ENCODE results near the gene PGAM2.
A peak's percentile ranks its signal among the peaks of the same experiment; 100 is the strongest.

PGAM2 gene

DNA sequence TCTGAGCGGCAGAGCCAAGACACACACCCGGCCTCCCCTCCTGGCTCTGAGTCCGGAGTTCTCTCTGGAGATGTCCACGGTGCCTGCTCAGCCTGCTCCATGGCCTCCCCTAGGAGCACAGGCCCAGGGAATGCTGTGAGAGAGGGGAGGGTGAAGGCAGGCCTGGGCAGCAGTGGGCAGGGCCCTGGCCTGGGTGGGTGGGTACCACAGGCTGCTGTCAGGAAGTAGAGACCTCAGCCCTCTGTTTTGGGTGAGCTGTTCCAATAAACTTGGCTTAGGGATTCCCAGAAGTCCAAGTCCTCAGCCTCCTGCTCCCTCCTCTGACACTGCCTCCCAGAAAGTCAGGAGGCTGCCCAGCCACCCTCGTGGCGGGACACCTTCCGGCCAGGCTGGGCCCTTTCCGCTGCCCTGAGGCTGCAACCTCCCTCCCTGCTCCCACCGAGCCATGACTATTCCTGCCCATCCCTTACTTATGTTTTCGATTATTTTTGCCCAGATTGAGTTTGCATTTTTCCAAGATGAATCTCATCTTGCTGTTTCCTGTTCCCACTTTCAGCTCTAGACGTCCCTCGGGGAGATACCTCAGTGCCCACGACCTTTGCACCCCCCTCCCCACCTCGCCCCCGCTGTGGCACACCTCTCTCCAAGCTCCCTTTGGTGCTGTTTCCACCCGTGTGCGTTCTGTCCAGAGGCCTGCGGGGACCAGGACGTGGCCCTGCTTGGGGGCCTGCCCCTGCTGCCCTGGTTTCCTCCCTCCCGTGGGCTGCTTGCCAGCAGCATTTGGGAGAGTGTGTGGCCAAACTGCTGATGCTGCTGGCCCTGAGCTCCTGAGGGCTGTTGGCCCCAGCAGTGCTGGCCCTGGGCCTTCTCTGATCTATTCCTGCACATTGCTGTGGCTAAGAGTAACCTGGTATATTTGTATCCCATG, 22.8 kb upstream of the PGAM2 start:
- H3K9ac ChIP-seq (ENCODE audit: low read depth, low read length), result no peak overlapping the region
- H3K4me1 ChIP-seq (ENCODE audit: insufficient read depth, low read length), result no peaks in the 10 kb centered on the region
- no peak overlapping the region for H3K4me3 ChIP-seq (ENCODE audit: low read length)
- no peak overlapping the region for H3K27ac ChIP-seq (ENCODE audit: low read length)
- H3K36me3 ChIP-seq (ENCODE audit: insufficient read depth, low read depth, low read length), result no peaks in the 10 kb centered on the region
- no peaks in the 10 kb centered on the region for H3K9me3 ChIP-seq (ENCODE audit: insufficient read depth, low read depth, low read length)
- H3K27me3 ChIP-seq (ENCODE audit: insufficient read depth, low read length), result peaks cover 12% of the 10 kb centered on the region

DNA sequence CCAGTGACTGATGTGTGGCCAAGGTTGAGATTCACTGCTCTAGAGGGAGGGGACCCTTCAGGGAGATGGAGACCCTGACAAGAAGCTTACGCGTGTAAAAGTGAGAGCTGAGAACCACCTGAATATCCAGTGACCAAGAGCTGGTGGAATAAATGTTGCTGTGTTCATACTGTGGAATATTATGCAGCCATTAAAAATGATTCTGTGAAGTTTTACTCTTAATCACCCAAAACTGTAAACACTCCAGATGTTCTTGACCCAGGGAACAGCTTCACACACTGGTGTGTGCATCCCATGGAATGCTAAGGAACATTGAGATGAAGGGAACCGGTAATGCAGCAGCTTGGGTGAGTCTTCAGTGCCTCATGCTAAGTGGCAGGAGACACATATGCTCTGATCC, 21.3 kb upstream of the PGAM2 start:
- Histone ChIP-seq H3K9ac (ENCODE audit: low read depth, low read length) (no peak overlapping the region), H3K27me3 (ENCODE audit: insufficient read depth, low read length) (peaks cover 13% of the 10 kb centered on the region; the same call in 1 of the 2 replicates), H3K9me3 (ENCODE audit: insufficient read depth, low read depth, low read length) (no peaks in the 10 kb centered on the region), H3K36me3 (ENCODE audit: insufficient read depth, low read depth, low read length) (no peaks in the 10 kb centered on the region), H3K27ac (ENCODE audit: low read length) (no peak overlapping the region), H3K4me1 (ENCODE audit: insufficient read depth, low read length) (no peaks in the 10 kb centered on the region), H3K4me3 (ENCODE audit: low read length) (no peak overlapping the region)

DNA sequence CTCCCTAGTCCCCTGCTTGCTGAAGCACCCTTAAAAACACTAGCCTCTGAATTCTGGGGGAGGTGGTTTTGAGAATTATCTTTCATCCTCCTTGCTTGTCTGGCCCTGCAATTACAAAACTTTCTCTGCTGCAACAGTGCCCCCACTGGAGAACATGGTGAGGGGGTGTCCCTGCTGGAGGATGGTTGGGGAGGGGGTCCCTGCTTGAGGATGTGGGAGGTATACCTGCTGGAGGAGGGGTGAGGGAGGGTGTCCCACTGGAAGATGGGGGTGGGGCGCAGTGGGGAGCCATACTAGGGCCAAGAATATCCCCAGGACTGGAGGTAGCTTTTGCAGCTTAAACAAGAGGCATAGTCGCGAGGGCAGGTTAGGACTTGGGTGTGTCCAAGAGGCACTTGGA, 20.2 kb upstream of the PGAM2 start:
- no peaks in the 10 kb centered on the region for H3K4me1 ChIP-seq (ENCODE audit: insufficient read depth, low read length)
- no peaks in the 10 kb centered on the region for H3K9me3 ChIP-seq (ENCODE audit: insufficient read depth, low read depth, low read length)
- H3K27ac ChIP-seq (ENCODE audit: low read length), result no peak overlapping the region
- H3K36me3 ChIP-seq (ENCODE audit: insufficient read depth, low read depth, low read length), result peaks cover under 1% of the 10 kb centered on the region
- no peak overlapping the region for H3K4me3 ChIP-seq (ENCODE audit: low read length)
- H3K9ac ChIP-seq (ENCODE audit: low read depth, low read length), result no peak overlapping the region
- H3K27me3 ChIP-seq (ENCODE audit: insufficient read depth, low read length), result peaks cover 13% of the 10 kb centered on the region; the same call in 1 of the 2 replicates

DNA sequence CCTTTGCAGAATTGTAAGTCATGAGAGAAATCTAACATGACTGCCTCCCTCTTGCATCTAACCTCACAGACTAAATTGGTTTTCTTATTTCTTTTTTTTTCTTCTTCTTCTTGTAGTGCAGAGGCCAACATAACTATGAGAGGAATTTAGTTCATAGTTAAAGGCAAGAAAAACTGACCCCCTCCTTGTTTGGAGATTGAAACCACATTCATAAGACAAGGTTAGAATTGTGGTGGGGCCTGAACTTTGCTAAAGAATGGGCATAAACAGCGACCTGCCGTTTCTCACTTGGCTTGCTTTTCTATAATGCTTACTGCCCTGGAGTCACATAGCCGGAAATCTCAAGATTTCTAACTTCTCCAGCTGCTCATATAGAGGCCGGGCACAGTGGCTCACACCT, 19.3 kb upstream of the PGAM2 start:
- no peak overlapping the region for H3K9ac ChIP-seq (ENCODE audit: low read depth, low read length)
- H3K4me1 ChIP-seq (ENCODE audit: insufficient read depth, low read length), result no peaks in the 10 kb centered on the region
- H3K27ac ChIP-seq (ENCODE audit: low read length), result no peak overlapping the region
- peaks cover 13% of the 10 kb centered on the region; the same call in 1 of the 2 replicates for H3K27me3 ChIP-seq (ENCODE audit: insufficient read depth, low read length)
- H3K9me3 ChIP-seq (ENCODE audit: insufficient read depth, low read depth, low read length), result no peaks in the 10 kb centered on the region
- H3K36me3 ChIP-seq (ENCODE audit: insufficient read depth, low read depth, low read length), result peaks cover 7% of the 10 kb centered on the region
- H3K4me3 ChIP-seq (ENCODE audit: low read length), result no peak overlapping the region

DNA sequence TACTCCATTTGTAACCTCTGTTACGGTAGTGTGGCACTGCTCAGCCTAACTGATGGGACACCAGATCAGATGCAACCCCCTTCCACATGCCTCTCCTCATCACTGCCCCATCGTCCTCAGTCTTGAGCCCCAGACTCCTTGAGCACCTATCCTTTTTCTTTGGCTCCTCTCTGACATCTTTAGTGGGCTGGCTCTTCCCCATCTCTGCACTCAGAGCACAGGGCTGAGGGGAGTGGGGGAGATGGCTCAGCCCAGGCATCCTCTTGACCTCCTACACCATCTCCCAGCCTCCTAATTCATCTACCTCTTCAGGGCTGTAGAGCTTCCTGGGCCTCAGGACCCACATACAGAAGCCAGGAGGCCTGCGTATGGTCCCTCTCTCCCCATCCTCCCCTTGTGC, 18.4 kb upstream of the PGAM2 start:
- H3K9me3 ChIP-seq (ENCODE audit: insufficient read depth, low read depth, low read length), result no peaks in the 10 kb centered on the region
- no peak overlapping the region for H3K4me3 ChIP-seq (ENCODE audit: low read length)
- peaks cover 13% of the 10 kb centered on the region for H3K36me3 ChIP-seq (ENCODE audit: insufficient read depth, low read depth, low read length)
- no peaks in the 10 kb centered on the region for H3K4me1 ChIP-seq (ENCODE audit: insufficient read depth, low read length)
- H3K27ac ChIP-seq (ENCODE audit: low read length), result no peak overlapping the region
- peaks cover 13% of the 10 kb centered on the region; the same call in 1 of the 2 replicates for H3K27me3 ChIP-seq (ENCODE audit: insufficient read depth, low read length)
- H3K9ac ChIP-seq (ENCODE audit: low read depth, low read length), result no peak overlapping the region

DNA sequence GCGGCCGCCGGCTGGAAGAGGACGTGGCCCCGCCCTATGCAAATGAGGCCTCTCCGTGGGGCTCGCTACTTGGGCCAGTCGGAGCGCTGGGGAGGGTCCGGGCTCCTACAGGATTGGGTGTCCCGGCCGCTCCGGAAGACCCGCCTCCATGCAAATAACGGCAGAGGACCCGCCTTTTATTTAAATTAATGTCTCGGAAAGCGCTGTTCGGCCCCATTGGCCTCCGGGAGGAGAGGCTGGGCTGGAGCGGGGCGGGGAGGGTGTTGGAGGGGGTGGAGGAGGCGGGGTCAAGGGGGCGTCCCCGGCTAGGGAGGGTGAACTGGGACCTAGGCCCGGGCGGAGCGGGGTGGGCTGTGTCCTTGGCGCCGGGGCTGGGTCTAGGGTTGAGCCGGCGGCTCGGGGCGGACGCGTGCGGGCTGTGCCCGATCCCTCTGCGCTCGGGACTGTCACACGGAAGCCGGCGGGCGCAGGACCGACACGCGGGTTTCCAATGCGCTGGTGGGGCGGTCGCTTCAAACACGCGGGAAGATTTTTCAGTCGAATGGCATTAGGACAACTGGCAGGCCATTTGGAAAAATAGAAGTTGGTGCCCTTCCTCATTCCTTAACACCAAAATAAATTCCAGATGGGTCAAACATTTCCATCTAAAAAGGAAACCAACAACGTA, 17.3 kb upstream of the PGAM2 start:
- no peak overlapping the region for H3K27ac ChIP-seq (ENCODE audit: low read length)
- peaks cover 13% of the 10 kb centered on the region; the same call in 1 of the 2 replicates for H3K27me3 ChIP-seq (ENCODE audit: insufficient read depth, low read length)
- H3K4me3 ChIP-seq (ENCODE audit: low read length), result peak overlapping the region; percentile 70
- no peaks in the 10 kb centered on the region for H3K4me1 ChIP-seq (ENCODE audit: insufficient read depth, low read length)
- peak overlapping the region; percentile 64; the same call in 1 of the 2 replicates for H3K9ac ChIP-seq (ENCODE audit: low read depth, low read length)
- no peaks in the 10 kb centered on the region for H3K9me3 ChIP-seq (ENCODE audit: insufficient read depth, low read depth, low read length)
- H3K36me3 ChIP-seq (ENCODE audit: insufficient read depth, low read depth, low read length), result peaks cover 25% of the 10 kb centered on the region

DNA sequence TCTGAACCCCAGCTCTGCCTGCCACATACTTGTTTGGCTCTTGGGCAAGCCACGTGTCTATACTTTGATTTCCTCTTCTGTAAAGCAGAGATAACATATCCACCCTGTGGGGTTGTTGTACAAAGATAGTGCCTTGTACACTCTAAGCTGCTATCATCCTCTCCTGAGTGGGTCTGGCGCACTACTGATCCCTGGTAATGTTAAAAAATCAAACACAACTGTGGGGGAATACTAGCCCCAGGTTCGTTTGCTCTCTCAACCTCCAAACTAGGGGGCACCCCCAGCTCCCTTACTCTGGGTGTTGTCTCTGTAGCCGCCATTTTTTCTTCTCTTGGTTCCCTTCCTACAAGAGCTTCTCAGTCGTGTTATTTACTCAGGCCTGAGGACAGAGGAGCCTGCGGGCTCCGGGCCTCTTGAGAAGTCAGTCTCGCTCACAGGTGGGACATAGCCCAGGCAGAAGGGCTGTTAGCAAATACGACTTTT, 15.9 kb upstream of the PGAM2 start:
- H3K4me3 ChIP-seq (ENCODE audit: low read length), result peak overlapping the region; percentile 88; the same call in 1 of the 2 replicates
- no peak overlapping the region; the same call in 1 of the 2 replicates for H3K9ac ChIP-seq (ENCODE audit: low read depth, low read length)
- H3K27me3 ChIP-seq (ENCODE audit: insufficient read depth, low read length), result peaks cover 13% of the 10 kb centered on the region; the same call in 1 of the 2 replicates
- no peaks in the 10 kb centered on the region for H3K9me3 ChIP-seq (ENCODE audit: insufficient read depth, low read depth, low read length)
- H3K36me3 ChIP-seq (ENCODE audit: insufficient read depth, low read depth, low read length), result peaks cover 36% of the 10 kb centered on the region
- H3K4me1 ChIP-seq (ENCODE audit: insufficient read depth, low read length), result no peaks in the 10 kb centered on the region
- no peak overlapping the region for H3K27ac ChIP-seq (ENCODE audit: low read length)

DNA sequence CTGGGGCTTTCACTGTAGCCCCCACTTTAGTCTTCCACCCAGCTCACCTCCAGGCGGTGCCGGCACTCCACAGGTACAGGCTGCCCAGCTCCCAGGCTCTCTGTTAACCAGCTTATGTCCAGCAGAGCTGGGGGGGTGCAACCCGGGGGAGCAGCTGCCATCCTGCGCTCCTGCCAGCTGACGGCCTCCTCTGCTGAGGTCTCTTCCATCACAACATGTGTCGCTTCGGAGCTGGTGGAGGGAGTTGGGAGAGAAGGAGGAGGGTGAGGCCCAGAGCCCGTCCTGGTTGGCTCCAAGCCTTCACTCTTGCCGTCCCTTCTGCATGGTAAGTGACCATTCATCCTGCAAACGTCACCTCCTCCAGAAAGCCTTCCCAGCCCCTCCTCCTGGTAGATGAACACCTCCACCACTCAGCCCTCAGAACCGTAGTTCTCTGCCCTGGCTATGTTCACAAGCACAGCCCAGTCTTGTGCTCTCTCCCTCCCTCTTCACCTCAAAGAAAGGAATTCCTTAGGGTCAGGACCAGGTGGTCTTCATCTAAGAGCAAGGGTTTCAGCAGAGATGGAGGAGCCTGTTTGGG, 15.4 kb upstream of the PGAM2 start:
- H3K27ac ChIP-seq (ENCODE audit: low read length), result no peak overlapping the region
- H3K4me3 ChIP-seq (ENCODE audit: low read length), result peak overlapping the region; percentile 88; the same call in 1 of the 2 replicates
- peaks cover 42% of the 10 kb centered on the region for H3K36me3 ChIP-seq (ENCODE audit: insufficient read depth, low read depth, low read length)
- H3K9ac ChIP-seq (ENCODE audit: low read depth, low read length), result no peak overlapping the region; the same call in 1 of the 2 replicates
- H3K4me1 ChIP-seq (ENCODE audit: insufficient read depth, low read length), result no peaks in the 10 kb centered on the region
- no peaks in the 10 kb centered on the region for H3K9me3 ChIP-seq (ENCODE audit: insufficient read depth, low read depth, low read length)
- peaks cover 13% of the 10 kb centered on the region; the same call in 1 of the 2 replicates for H3K27me3 ChIP-seq (ENCODE audit: insufficient read depth, low read length)

DNA sequence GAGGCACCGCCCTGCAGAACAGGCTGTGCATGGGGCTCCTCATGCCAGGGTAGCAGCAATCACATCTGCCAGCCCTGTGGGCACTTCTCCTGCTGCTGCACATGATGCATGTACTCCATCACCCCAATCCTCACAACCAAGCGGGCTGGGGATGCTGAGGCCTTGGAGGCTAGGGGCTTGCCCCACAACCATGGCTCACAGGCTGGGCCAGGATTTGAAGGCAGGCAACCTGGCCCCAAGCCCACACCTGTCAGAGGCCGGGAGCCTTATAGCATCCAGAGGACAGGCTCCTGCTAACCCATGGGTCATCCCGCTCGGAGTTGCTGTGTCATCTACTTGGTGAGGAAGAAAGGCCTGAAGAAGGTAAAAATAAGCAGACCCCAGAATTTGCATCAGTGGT, 14.8 kb upstream of the PGAM2 start:
- Histone ChIP-seq H3K9me3 (ENCODE audit: insufficient read depth, low read depth, low read length) (no peaks in the 10 kb centered on the region), H3K27ac (ENCODE audit: low read length) (no peak overlapping the region), H3K4me1 (ENCODE audit: insufficient read depth, low read length) (no peaks in the 10 kb centered on the region), H3K4me3 (ENCODE audit: low read length) (no peak overlapping the region), H3K9ac (ENCODE audit: low read depth, low read length) (no peak overlapping the region), H3K36me3 (ENCODE audit: insufficient read depth, low read depth, low read length) (peaks cover 47% of the 10 kb centered on the region), H3K27me3 (ENCODE audit: insufficient read depth, low read length) (peaks cover 13% of the 10 kb centered on the region; the same call in 1 of the 2 replicates)

DNA sequence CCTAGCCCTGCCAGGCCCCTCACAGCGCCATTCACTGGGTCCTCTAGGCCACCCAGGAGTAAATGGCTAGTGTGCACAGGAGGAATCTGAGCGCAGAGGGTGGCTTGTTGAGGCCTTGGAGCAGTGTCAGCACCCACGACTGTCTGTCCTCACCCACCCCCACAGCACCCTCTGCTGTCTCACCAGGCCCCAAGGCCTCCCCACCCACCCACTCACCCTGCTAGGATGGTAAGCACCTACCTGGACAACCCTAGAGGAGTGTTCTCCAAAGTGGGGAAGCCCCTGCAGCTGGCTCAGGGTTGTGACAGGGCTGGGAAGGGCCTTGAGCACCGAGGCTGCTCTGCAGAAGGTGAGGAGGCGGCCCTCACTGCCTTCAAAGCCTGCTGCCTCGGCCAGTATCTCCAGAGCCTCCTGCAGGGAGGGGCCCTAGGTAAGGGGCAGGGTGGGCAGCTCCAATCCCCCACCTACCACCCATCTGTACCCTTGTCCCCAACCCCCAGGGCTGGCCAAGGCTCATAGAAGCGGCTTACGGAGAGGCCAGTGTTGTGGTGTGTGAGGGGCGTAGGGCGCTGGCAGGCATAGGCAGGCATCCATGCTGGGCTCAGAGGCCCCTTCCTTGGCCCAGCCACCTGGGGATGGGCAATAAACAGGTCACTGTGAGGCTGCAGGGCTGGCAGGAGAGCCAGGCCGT, 14.1 kb upstream of the PGAM2 start:
- Histone ChIP-seq H3K27ac (ENCODE audit: low read length) (no peak overlapping the region), H3K4me3 (ENCODE audit: low read length) (no peak overlapping the region), H3K36me3 (ENCODE audit: insufficient read depth, low read depth, low read length) (peaks cover 52% of the 10 kb centered on the region), H3K9ac (ENCODE audit: low read depth, low read length) (no peak overlapping the region), H3K27me3 (ENCODE audit: insufficient read depth, low read length) (peaks cover 13% of the 10 kb centered on the region; the same call in 1 of the 2 replicates), H3K4me1 (ENCODE audit: insufficient read depth, low read length) (no peaks in the 10 kb centered on the region), H3K9me3 (ENCODE audit: insufficient read depth, low read depth, low read length) (no peaks in the 10 kb centered on the region)

DNA sequence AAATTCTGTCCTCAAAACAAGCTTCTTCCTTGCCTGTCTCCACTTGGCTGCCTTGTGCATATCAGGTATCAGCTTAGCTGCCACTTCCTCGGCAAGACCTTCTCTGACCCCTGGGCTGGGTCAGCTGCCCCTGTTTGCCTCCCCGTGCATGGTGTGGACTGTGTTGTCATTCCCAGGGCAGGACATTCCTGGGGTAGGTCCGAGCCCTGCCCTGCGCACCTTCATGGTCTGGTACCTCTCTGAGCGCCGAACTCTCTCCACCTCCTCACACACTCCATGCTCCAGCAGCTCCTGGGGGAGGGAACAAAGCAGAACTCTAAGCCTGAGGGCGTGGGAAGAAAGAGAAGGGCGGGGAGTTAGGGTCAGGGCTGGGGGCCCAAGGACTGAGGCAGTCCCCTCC, 13.2 kb upstream of the PGAM2 start:
- H3K9ac ChIP-seq (ENCODE audit: low read depth, low read length), result no peak overlapping the region
- H3K9me3 ChIP-seq (ENCODE audit: insufficient read depth, low read depth, low read length), result no peaks in the 10 kb centered on the region
- no peak overlapping the region for H3K4me3 ChIP-seq (ENCODE audit: low read length)
- no peaks in the 10 kb centered on the region for H3K4me1 ChIP-seq (ENCODE audit: insufficient read depth, low read length)
- peaks cover 4% of the 10 kb centered on the region; the same call in 1 of the 2 replicates for H3K27me3 ChIP-seq (ENCODE audit: insufficient read depth, low read length)
- no peak overlapping the region for H3K27ac ChIP-seq (ENCODE audit: low read length)
- peaks cover 57% of the 10 kb centered on the region for H3K36me3 ChIP-seq (ENCODE audit: insufficient read depth, low read depth, low read length)
